Midbrain (tissue), 1 donor: Measurements from ENCODE around the gene NHLRC2.
"Not testable (repeated sequence)": the region's sequence is repeated elsewhere in the genome, so short reads cannot be mapped to it uniquely, and the experiment has no call there.

Source experiments
- DNase-seq: peaks from one replicate; lab custom pipeline; 2025; lab: John Stamatoyannopoulos, UW

NHLRC2 gene

GRCh38 chr10:113854013-113854760 lies at the start of gene NHLRC2, which contains the start of gene DCLRE1A:
TSS of gene NHLRC2 (plus strand) at chr10:113854661. CDS start at chr10:113854873, 212 bp downstream.
TSS of gene DCLRE1A (minus strand) at chr10:113854082. CDS start at chr10:113853182, 900 bp downstream.
- DNase-seq = peak; percentile 79

GRCh38 chr10:113806503-113806902 lies 48.0 kb upstream of the NHLRC2 start:
- no peak for DNase-seq

- no peak for DNase-seq
These were observed 46.3 kb upstream of the NHLRC2 start for GRCh38 chr10:113808168-113808567.

- DNase-seq = not testable (repeated sequence)
These were observed 39.8 kb upstream of the NHLRC2 start for GRCh38 chr10:113814700-113815099.

- no peak for DNase-seq
These were observed 34.5 kb upstream of the NHLRC2 start for GRCh38 chr10:113819989-113820388.

GRCh38 chr10:113820507-113820906 lies 34.0 kb upstream of the NHLRC2 start:
- DNase-seq = no peak

GRCh38 chr10:113821306-113821705 lies 33.2 kb upstream of the NHLRC2 start:
- not testable (repeated sequence) for DNase-seq

- no peak for DNase-seq
These were observed 32.3 kb upstream of the NHLRC2 start for GRCh38 chr10:113822174-113822573.

- DNase-seq = no peak
These were observed 31.1 kb upstream of the NHLRC2 start for GRCh38 chr10:113823389-113823788.

- DNase-seq = no peak
These were observed 28.7 kb upstream of the NHLRC2 start for GRCh38 chr10:113825791-113826190.

- DNase-seq = not testable (repeated sequence)
These were observed 25.9 kb upstream of the NHLRC2 start for GRCh38 chr10:113828567-113828966.

- DNase-seq = no peak
These were observed 12.3 kb upstream of the NHLRC2 start for GRCh38 chr10:113842171-113842570.

- no peak for DNase-seq
These were observed 10.4 kb upstream of the NHLRC2 start for GRCh38 chr10:113843972-113844485.

GRCh38 chr10:113846036-113846435 lies 8.4 kb upstream of the NHLRC2 start:
- DNase-seq = no peak

- no peak for DNase-seq
These were observed 5.2 kb upstream of the NHLRC2 start for GRCh38 chr10:113849140-113849803.

GRCh38 chr10:113849946-113850345 lies 4.5 kb upstream of the NHLRC2 start:
- DNase-seq = no peak

- DNase-seq = no peak
These were observed 866 bp upstream of the NHLRC2 start for GRCh38 chr10:113853578-113854012.

GRCh38 chr10:113854761-113855588 lies 514 bp downstream of the NHLRC2 start:
- DNase-seq = peak; percentile 57

GRCh38 chr10:113856563-113856962 lies 2.1 kb downstream of the NHLRC2 start:
- DNase-seq = no peak

- no peak for DNase-seq
These were observed 2.7 kb downstream of the NHLRC2 start for GRCh38 chr10:113857210-113857609.

GRCh38 chr10:113858541-113858940 lies 4.1 kb downstream of the NHLRC2 start:
- no peak for DNase-seq

GRCh38 chr10:113859261-113859660 lies 4.8 kb downstream of the NHLRC2 start:
- DNase-seq = no peak
